ENCODE results near the gene EXOSC9. TPM values are rescaled to one million over a fixed set of nuclear protein-coding genes. Genes with fewer than 3 reads are reported as not detected.

EXOSC9 gene
- total and polyA plus RNA-seq, 10 of the 15 experiments (the other 5 are each of a cell fraction or from before 2014, with no cell fraction given) = 49.0 to 131 (median 85.4) TPM

DNA sequence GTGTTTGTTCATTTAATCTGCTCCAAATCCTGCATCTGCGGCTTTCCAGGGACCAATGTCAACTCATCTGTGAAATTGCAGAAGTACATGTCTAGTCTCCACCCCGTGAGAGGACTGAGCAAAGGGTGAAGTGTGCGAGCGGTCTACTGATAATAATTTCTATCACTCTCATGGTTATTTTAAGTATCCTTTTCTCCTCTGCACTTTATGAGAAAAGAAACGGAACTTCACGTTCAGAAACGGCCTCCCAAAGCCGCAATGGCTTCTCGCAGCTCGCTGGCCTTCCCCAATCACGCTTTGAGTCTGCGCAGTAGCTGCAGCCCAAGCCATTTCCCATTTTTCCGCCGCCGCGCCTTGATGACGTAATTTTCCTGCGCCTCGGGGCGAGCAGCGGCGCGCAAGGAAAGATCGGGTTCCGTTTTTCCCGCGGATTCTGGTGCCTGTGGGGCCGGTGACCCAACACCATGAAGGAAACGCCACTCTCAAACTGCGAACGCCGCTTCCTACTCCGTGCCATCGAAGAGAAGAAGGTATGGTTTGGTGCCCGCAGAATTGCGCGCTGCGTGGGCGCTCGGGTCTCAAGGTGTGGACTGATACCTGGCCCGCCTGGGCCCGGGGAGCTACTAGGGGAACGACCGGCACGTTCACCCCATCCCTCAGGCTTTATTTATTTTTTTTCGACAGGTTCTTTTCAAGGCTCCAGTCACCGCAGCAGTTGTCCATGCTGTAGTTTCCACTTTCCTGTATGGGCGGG lies at the start of gene EXOSC9 (continued):
- TF ChIP-seq, protein P1, sequence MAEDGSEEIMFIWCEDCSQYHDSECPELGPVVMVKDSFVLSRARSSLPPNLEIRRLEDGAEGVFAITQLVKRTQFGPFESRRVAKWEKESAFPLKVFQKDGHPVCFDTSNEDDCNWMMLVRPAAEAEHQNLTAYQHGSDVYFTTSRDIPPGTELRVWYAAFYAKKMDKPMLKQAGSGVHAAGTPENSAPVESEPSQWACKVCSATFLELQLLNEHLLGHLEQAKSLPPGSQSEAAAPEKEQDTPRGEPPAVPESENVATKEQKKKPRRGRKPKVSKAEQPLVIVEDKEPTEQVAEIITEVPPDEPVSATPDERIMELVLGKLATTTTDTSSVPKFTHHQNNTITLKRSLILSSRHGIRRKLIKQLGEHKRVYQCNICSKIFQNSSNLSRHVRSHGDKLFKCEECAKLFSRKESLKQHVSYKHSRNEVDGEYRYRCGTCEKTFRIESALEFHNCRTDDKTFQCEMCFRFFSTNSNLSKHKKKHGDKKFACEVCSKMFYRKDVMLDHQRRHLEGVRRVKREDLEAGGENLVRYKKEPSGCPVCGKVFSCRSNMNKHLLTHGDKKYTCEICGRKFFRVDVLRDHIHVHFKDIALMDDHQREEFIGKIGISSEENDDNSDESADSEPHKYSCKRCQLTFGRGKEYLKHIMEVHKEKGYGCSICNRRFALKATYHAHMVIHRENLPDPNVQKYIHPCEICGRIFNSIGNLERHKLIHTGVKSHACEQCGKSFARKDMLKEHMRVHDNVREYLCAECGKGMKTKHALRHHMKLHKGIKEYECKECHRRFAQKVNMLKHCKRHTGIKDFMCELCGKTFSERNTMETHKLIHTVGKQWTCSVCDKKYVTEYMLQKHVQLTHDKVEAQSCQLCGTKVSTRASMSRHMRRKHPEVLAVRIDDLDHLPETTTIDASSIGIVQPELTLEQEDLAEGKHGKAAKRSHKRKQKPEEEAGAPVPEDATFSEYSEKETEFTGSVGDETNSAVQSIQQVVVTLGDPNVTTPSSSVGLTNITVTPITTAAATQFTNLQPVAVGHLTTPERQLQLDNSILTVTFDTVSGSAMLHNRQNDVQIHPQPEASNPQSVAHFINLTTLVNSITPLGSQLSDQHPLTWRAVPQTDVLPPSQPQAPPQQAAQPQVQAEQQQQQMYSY (CRISPR knock-in tag; IDR thresholded peaks at IDR 0.05) = peak; percentile 67; the same call in 1 of the 2 replicates
- TF ChIP-seq EP300 (IDR thresholded peaks at IDR 0.05; ENCODE audit: borderline replicate concordance in 1 of 2, control insufficient read depth in 1 of 2, low read depth in 2 of 2, low read length in 2 of 2) (peak; percentile 22 to 30; a peak in 2 of 4 replicates), HDGF (IDR thresholded peaks at IDR 0.05) (no peak), HDAC6 (IDR thresholded peaks at IDR 0.05; ENCODE audit: unreplicated experiment) (peak; percentile 15), ZNF207 (IDR thresholded peaks at IDR 0.05; ENCODE audit: borderline replicate concordance) (peak; percentile 80; the same call in 1 of the 2 replicates), PAX8 (IDR thresholded peaks at IDR 0.05) (no peak; the same call in 1 of the 2 replicates), CHD2 (IDR thresholded peaks at IDR 0.05; ENCODE audit: borderline replicate concordance, low read depth, low read length) (no peak), SMAD5 (IDR thresholded peaks at IDR 0.05; ENCODE audit: low read depth) (no peak; the same call in 1 of the 2 replicates), CHD1 (IDR thresholded peaks at IDR 0.05; ENCODE audit: low read depth, low read length) (0 out of 2 replicates have a peak, but pooled peaks have one; percentile 14), MXI1 (IDR thresholded peaks at IDR 0.05; ENCODE audit: low read depth, low read length) (peak; percentile 91), NFXL1 (IDR thresholded peaks at IDR 0.05; ENCODE audit: borderline replicate concordance) (no peak), ZNF384 (IDR thresholded peaks at IDR 0.05; ENCODE audit: borderline replicate concordance, low read depth, low read length) (no peak), LARP7 (IDR thresholded peaks at IDR 0.05) (peak; percentile 78; the same call in 1 of the 2 replicates), GATAD2B (conservative IDR thresholded peaks at IDR 0.05; ENCODE audit: low read depth) (peak; percentile 62; the same call in 1 of the 2 replicates), TCF3 (IDR thresholded peaks at IDR 0.05; ENCODE audit: borderline replicate concordance, insufficient read depth, low read depth, low read length) (0 out of 2 replicates have a peak, but pooled peaks have one; percentile 11)
- TF ChIP-seq, protein P2, sequence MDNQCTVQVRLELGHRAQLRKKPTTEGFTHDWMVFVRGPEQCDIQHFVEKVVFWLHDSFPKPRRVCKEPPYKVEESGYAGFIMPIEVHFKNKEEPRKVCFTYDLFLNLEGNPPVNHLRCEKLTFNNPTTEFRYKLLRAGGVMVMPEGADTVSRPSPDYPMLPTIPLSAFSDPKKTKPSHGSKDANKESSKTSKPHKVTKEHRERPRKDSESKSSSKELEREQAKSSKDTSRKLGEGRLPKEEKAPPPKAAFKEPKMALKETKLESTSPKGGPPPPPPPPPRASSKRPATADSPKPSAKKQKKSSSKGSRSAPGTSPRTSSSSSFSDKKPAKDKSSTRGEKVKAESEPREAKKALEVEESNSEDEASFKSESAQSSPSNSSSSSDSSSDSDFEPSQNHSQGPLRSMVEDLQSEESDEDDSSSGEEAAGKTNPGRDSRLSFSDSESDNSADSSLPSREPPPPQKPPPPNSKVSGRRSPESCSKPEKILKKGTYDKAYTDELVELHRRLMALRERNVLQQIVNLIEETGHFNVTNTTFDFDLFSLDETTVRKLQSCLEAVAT (IDR thresholded peaks at IDR 0.05) = peak; percentile 84; the same call in 1 of the 2 replicates
- TF ChIP-seq, protein P3, sequence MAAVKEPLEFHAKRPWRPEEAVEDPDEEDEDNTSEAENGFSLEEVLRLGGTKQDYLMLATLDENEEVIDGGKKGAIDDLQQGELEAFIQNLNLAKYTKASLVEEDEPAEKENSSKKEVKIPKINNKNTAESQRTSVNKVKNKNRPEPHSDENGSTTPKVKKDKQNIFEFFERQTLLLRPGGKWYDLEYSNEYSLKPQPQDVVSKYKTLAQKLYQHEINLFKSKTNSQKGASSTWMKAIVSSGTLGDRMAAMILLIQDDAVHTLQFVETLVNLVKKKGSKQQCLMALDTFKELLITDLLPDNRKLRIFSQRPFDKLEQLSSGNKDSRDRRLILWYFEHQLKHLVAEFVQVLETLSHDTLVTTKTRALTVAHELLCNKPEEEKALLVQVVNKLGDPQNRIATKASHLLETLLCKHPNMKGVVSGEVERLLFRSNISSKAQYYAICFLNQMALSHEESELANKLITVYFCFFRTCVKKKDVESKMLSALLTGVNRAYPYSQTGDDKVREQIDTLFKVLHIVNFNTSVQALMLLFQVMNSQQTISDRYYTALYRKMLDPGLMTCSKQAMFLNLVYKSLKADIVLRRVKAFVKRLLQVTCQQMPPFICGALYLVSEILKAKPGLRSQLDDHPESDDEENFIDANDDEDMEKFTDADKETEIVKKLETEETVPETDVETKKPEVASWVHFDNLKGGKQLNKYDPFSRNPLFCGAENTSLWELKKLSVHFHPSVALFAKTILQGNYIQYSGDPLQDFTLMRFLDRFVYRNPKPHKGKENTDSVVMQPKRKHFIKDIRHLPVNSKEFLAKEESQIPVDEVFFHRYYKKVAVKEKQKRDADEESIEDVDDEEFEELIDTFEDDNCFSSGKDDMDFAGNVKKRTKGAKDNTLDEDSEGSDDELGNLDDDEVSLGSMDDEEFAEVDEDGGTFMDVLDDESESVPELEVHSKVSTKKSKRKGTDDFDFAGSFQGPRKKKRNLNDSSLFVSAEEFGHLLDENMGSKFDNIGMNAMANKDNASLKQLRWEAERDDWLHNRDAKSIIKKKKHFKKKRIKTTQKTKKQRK (IDR thresholded peaks at IDR 0.05; ENCODE audit: low read depth, low read length) = no peak
- TF ChIP-seq, protein P4, sequence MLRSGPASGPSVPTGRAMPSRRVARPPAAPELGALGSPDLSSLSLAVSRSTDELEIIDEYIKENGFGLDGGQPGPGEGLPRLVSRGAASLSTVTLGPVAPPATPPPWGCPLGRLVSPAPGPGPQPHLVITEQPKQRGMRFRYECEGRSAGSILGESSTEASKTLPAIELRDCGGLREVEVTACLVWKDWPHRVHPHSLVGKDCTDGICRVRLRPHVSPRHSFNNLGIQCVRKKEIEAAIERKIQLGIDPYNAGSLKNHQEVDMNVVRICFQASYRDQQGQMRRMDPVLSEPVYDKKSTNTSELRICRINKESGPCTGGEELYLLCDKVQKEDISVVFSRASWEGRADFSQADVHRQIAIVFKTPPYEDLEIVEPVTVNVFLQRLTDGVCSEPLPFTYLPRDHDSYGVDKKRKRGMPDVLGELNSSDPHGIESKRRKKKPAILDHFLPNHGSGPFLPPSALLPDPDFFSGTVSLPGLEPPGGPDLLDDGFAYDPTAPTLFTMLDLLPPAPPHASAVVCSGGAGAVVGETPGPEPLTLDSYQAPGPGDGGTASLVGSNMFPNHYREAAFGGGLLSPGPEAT (IDR thresholded peaks at IDR 0.05; ENCODE audit: low read depth) = peak; percentile 96

All from GM12878 (cell line).